ENCODE results near the gene RNU1-4. TPM values are rescaled to one million over a fixed set of nuclear protein-coding genes. Genes with fewer than 3 reads are reported as not detected.
"Not testable (repeated sequence)": the region's sequence is repeated elsewhere in the genome, so short reads cannot be mapped to it uniquely, and the experiment has no call there.

The RNU1-4 gene
- total RNA-seq, 1 experiment from 2014 or later = not detected

- DNase-seq (ENCODE audit: low spot score) = peak; percentile 7
These were observed 11.9 kb upstream of the RNU1-4 start for GRCh38 chr1:16728243-16728949.

- not testable (repeated sequence) for DNase-seq (ENCODE audit: low spot score)
These were observed 7.9 kb upstream of the RNU1-4 start for GRCh38 chr1:16732254-16732896.

GRCh38 chr1:16741230-16741629 is 914 bp downstream of the RNU1-4 start:
- not testable (repeated sequence) for DNase-seq (ENCODE audit: low spot score)

- not testable (repeated sequence) for DNase-seq (ENCODE audit: low spot score)
These were observed 7.3 kb downstream of the RNU1-4 start for GRCh38 chr1:16747660-16748059.

GRCh38 chr1:16748710-16749109 is 8.4 kb downstream of the RNU1-4 start:
- DNase-seq (ENCODE audit: low spot score) = not testable (repeated sequence)

GRCh38 chr1:16749910-16750888 is 9.9 kb downstream of the RNU1-4 start:
- DNase-seq (ENCODE audit: low spot score) = not testable (repeated sequence)

GRCh38 chr1:16752770-16753169 is 12.5 kb downstream of the RNU1-4 start:
- DNase-seq (ENCODE audit: low spot score) = not testable (repeated sequence)

- DNase-seq (ENCODE audit: low spot score) = not testable (repeated sequence)
These were observed 15.1 kb downstream of the RNU1-4 start for GRCh38 chr1:16755385-16755784.

- not testable (repeated sequence) for DNase-seq (ENCODE audit: low spot score)
These were observed 15.6 kb downstream of the RNU1-4 start for GRCh38 chr1:16755932-16756331.

- DNase-seq (ENCODE audit: low spot score) = not testable (repeated sequence)
These were observed 17.3 kb downstream of the RNU1-4 start for GRCh38 chr1:16757574-16757973.

GRCh38 chr1:16758060-16758459 is 17.7 kb downstream of the RNU1-4 start:
- not testable (repeated sequence) for DNase-seq (ENCODE audit: low spot score)

GRCh38 chr1:16759041-16759493 is 18.8 kb downstream of the RNU1-4 start:
- DNase-seq (ENCODE audit: low spot score) = not testable (repeated sequence)

GRCh38 chr1:16759650-16760455 is 19.5 kb downstream of the RNU1-4 start:
- not testable (repeated sequence) for DNase-seq (ENCODE audit: low spot score)

- DNase-seq (ENCODE audit: low spot score) = not testable (repeated sequence)
These were observed 20.1 kb downstream of the RNU1-4 start for GRCh38 chr1:16760456-16760765.

- not testable (repeated sequence) for DNase-seq (ENCODE audit: low spot score)
These were observed 20.5 kb downstream of the RNU1-4 start for GRCh38 chr1:16760801-16761200.

GRCh38 chr1:16764248-16764819 is 24.0 kb downstream of the RNU1-4 start:
- not testable (repeated sequence) for DNase-seq (ENCODE audit: low spot score)

GRCh38 chr1:16764820-16765655 is 24.7 kb downstream of the RNU1-4 start:
- not testable (repeated sequence) for DNase-seq (ENCODE audit: low spot score)

- DNase-seq (ENCODE audit: low spot score) = not testable (repeated sequence)
These were observed 25.7 kb downstream of the RNU1-4 start for GRCh38 chr1:16765731-16766605.
